HG03064 (cell line): ENCODE measurements around the gene SZRD1.

ENCODE experiments used
- ATAC-seq: cut with Tn5 transposase; IDR thresholded peaks from one replicate; pipeline ENCODE4 v1.9.1; 2021; ENCODE audit warnings: low read depth; ENCODE audit not compliant: unreplicated experiment

SZRD1 gene

GRCh38 chr1:16367258-16367967 is 371 bp downstream of the SZRD1 start:
- peak; percentile 49 for ATAC-seq

GRCh38 chr1:16367968-16368890 is 1.2 kb downstream of the SZRD1 start:
- no peak for ATAC-seq

DNA sequence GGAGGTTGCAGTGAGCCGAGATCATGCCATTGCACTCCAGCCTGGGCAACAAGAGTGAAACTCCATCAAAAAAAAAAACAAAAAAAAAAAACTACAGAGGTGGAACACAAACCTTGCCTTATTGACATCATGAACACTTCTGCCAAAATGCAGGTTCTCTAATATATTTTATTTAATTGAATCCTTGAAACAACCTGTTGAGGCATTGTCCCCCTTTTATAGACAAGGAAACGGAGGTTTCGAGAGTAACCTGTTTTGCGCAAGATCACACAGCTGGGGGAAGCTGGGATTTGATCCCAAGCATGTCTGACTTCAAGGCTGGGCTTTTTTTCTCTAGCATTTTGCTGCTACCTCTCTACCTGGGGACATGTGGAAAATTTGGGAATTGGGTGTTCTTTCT is 2.8 kb downstream of the SZRD1 start:
- ATAC-seq = no peak

DNA sequence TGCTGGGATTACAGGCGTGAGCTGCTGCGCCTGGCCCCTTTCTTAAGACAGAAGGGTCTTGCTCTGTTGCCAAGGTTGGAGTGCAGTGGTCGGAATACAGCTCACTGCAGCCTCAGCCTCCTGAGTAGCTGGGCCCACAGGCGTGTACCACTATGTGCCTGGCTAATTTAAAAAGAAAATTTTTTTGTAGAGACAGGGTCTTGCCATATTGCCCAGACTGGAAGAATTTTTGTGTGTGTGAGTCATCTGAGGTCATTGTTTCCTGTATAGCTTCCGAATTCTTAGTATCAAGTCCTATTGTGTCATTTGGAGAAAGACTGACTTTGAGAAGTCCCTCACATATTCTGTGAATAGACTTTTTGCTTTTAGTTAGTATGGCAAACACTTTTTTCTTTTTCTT is 4.7 kb downstream of the SZRD1 start:
- ATAC-seq = no peak

GRCh38 chr1:16372535-16373285 is 5.7 kb downstream of the SZRD1 start:
- ATAC-seq = no peak

GRCh38 chr1:16374266-16374665 is 7.2 kb downstream of the SZRD1 start:
- no peak for ATAC-seq

DNA sequence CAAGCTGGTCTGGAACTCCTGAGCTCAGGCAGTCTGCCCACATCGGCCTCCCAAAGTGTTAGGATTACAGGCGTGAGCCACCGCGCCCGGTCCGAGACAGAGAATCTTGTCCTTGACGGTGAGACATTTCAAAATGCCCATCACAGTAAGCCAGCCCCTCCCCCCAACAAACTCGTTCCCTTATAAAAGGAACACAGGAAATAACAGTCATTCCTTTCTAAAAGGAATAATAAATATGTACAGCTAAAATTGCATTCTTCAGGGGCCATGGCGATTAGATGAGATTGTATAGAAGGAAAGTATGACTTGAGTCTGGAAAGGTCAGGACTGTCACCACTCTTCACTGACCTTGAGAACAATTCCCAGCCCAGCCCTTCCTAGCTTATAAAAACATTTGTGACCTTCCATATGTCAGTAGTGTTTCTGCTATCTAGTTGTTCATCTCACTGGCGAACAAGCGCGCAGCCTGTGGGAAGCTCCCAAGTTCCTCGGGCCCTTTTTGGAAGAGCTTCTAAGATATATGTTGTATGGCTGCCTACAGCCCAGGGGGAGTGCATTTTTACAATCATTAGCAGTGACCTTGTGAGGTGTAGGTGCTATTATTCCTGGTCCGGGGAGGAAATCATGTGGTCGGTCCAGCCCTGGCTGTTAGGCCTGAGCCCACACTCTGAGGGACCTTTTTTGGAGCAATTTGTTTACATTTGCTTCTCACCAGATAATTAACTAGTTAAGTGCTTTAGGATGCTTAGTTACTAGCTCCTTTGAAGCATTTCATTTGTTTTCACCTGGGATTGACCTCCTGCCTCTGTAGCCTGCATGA is 8.7 kb downstream of the SZRD1 start:
- ATAC-seq = no peak

GRCh38 chr1:16376971-16377370 is 9.9 kb downstream of the SZRD1 start:
- ATAC-seq = no peak

DNA sequence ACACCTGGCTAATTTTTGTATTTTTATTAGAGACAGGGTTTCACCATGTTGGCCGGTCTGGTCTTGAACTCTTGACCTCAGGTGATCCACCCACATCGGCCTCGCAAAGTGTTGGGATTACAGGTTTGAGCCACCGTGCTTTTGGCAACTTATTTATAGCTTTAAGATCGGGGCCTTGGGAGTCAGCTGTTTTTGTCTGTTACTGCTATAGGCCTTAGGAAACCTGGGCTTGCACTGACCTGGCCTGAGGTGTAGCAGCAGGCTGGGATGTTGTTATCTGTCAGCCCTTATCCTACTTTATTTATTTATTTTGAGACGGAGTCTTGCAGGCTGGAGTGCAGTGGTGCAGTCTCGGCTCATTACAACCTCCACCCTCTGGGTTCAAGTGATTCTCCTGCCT is 11.4 kb downstream of the SZRD1 start:
- ATAC-seq = no peak

DNA sequence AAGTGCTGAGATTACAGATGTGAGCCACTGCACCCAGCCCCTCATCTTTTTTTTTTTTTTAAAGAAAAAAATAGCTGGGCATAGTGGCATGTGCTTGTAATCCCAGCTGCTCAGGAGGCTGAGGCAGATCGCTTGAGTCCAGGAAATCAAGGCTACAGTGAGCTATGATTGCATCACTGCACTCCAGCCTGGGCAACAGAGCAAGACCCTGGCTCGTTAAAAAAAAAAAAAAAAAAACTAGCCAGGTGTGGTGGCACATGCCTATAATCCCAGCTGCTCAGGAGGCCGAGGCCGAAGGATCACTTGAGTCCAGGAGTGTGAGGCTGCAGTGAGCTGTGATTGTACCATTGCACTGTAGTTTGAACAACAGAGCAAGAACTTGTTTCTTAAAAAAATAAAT is 13.8 kb downstream of the SZRD1 start:
- ATAC-seq = no peak

- no peak for ATAC-seq
Observed at GRCh38 chr1:16383888-16384287, 16.8 kb downstream of the SZRD1 start.

DNA sequence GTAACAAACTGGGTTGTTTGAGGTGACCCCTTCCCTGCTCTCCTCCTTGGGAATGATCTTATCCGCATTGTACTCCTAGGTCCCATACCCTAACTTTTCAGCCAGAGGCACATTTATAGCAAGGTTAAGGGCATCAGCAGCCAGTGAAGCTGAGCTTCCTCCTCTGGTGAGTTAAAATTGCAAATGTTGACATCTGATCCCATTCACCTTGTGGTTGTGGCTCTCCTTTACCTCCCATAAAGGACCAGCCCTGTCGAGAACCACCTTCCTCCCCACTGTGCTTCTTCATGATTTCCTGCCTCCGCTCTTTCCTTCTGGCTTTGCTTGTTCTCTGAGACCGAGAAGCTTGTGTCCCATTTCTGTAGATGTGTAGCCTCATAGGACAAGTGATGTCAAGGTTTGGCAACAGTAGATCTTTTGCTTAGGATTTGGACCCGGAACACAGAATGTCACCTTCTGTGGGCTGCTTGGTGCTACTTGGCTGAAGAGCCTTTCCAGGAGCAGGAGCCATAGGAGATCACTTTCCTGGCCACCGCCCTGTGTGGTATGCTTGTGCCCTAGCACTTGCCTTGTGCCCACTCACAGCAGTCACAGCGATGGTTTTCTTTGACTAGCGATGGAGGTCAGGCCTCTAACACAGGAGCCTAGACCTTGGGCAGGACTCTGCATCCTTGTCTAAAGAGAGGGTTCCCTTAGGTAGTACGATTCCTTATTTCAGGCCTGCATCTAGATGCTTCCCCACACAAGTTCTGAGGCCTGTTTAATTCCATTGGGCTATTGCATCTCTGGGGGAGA is 18.8 kb downstream of the SZRD1 start:
- no peak for ATAC-seq

- ATAC-seq = no peak
Observed at GRCh38 chr1:16386454-16387113, 19.5 kb downstream of the SZRD1 start.

GRCh38 chr1:16387201-16388188 is 20.5 kb downstream of the SZRD1 start:
- ATAC-seq = no peak

DNA sequence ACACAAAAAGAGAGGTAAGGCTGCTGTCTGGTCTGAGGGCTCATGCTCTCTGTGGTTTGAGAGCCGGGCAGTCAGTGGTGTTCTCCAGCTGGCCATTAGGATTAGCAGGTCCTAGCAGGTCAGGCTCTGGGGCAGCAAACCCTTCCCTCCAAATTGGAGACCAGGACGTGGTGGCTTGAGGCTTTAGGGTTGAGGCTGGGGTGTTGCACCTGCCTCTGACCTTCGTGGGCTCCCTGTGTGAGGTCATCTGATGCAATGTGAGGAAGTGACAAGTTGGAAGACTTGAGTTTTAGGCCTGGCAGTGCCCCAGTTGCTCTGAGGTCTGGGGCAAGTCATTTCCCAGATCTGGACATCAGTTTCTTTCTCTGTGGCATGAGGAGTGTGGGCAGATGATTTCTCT is 24.4 kb downstream of the SZRD1 start:
- no peak for ATAC-seq

GRCh38 chr1:16392740-16393569 is 25.9 kb downstream of the SZRD1 start:
- ATAC-seq = no peak
